ENCODE results near the gene COL7A1.
A peak's percentile ranks its signal among the peaks of the same experiment; 100 is the strongest.

COL7A1 gene

DNA sequence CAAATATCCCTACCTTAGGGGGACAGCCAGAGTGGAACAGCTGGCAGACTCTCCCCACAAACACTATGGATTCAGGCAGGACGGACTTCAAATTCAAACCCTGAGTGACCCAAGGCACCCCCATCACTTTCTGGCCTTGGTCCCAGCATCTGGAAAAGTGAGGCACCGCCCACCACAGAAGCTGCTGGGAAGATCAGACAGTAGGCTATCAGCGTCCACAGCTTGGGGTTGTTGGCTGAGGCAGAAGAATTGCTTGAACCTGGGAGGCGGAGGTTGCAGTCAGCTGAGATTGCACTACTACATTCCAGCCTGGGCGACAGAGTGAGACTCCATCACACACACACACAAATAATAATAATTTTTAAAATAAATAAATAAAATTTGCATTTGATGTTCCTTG lies 47.0 kb downstream of the COL7A1 start:
- no peak for DNase-seq
- no peaks in the 10 kb centered on the region for H3K27me3 ChIP-seq (ENCODE audit: insufficient read depth, low read depth, severe bottlenecking)
- H3K9me3 ChIP-seq (ENCODE audit: severe bottlenecking), result no peaks in the 10 kb centered on the region
- peaks cover 28% of the 10 kb centered on the region for H3K36me3 ChIP-seq
- no peak overlapping the region for H3K4me3 ChIP-seq (ENCODE audit: low read depth, low read length)
- no peak for TF ChIP-seq CTCF (IDR thresholded peaks at IDR 0.05; ENCODE audit: low read depth, low read length)
- peak overlapping the region; percentile 52 for H3K27ac ChIP-seq

- H3K27me3 ChIP-seq (ENCODE audit: insufficient read depth, low read depth, severe bottlenecking), result no peaks in the 10 kb centered on the region
- no peak overlapping the region for H3K4me3 ChIP-seq (ENCODE audit: low read depth, low read length)
- H3K27ac ChIP-seq, result no peak overlapping the region
- no peak for TF ChIP-seq CTCF (IDR thresholded peaks at IDR 0.05; ENCODE audit: low read depth, low read length)
- H3K36me3 ChIP-seq, result peaks cover 28% of the 10 kb centered on the region
- no peak for DNase-seq
- H3K9me3 ChIP-seq (ENCODE audit: severe bottlenecking), result no peaks in the 10 kb centered on the region
Observed at GRCh38 chr3:48546203-48546829, 48.8 kb downstream of the COL7A1 start.

DNA sequence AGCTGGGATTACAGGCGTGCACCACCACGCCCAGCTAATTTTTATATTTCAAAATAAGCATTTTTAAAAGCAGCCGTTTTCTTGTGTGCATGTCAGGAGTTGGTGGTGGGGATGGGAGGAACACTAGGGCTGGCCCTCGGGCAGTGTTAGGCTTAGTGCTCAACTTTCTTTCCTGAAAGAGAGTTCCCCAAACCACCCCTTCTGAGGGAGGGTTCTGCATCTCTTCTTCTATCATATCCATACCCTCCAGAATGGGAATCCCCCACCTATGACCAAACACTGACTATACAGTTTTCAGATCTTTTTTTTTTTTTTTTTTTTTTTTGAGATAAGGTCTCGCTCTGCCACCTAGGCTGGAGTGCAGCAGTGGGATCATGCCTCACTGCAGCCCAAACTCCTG lies 51.0 kb downstream of the COL7A1 start:
- Histone ChIP-seq H3K9me3 (ENCODE audit: severe bottlenecking) (no peaks in the 10 kb centered on the region), H3K36me3 (peaks cover 27% of the 10 kb centered on the region), H3K27ac (no peak overlapping the region), H3K27me3 (ENCODE audit: insufficient read depth, low read depth, severe bottlenecking) (no peaks in the 10 kb centered on the region), H3K4me3 (ENCODE audit: low read depth, low read length) (no peak overlapping the region)
- no peak for TF ChIP-seq CTCF (IDR thresholded peaks at IDR 0.05; ENCODE audit: low read depth, low read length)
- no peak for DNase-seq

GRCh38 chr3:48543271-48543866 lies 51.8 kb downstream of the COL7A1 start:
- no peak for TF ChIP-seq CTCF (IDR thresholded peaks at IDR 0.05; ENCODE audit: low read depth, low read length)
- Histone ChIP-seq H3K27me3 (ENCODE audit: insufficient read depth, low read depth, severe bottlenecking) (no peaks in the 10 kb centered on the region), H3K27ac (no peak overlapping the region), H3K36me3 (peaks cover 21% of the 10 kb centered on the region), H3K4me3 (ENCODE audit: low read depth, low read length) (no peak overlapping the region), H3K9me3 (ENCODE audit: severe bottlenecking) (no peaks in the 10 kb centered on the region)
- DNase-seq, result no peak

DNA sequence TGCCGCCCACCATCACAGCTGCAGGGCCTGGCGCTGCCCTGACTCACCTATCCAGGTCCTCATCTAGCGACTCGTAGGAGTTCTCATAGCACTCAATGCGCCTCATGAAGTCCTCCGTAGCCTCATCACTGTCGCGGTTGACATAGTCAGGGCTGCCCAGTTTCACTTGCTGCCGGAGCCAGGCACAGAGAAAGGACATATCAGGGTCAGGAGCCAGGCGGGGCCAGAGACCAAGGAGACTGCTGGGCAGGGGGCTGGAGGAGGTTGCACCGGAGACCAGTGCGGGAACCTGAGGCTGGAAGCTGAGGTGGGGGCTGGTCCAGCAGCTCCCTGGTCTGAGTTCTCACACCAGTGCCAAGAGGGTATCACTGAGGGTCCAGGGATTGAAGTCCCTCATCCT lies 56.7 kb downstream of the COL7A1 start:
- H3K4me3 ChIP-seq (ENCODE audit: low read depth, low read length), result no peak overlapping the region
- no peaks in the 10 kb centered on the region for H3K9me3 ChIP-seq (ENCODE audit: severe bottlenecking)
- H3K27ac ChIP-seq, result no peak overlapping the region
- no peaks in the 10 kb centered on the region for H3K27me3 ChIP-seq (ENCODE audit: insufficient read depth, low read depth, severe bottlenecking)
- DNase-seq, result no peak
- no peak for TF ChIP-seq CTCF (IDR thresholded peaks at IDR 0.05; ENCODE audit: low read depth, low read length)
- peaks cover 32% of the 10 kb centered on the region for H3K36me3 ChIP-seq

DNA sequence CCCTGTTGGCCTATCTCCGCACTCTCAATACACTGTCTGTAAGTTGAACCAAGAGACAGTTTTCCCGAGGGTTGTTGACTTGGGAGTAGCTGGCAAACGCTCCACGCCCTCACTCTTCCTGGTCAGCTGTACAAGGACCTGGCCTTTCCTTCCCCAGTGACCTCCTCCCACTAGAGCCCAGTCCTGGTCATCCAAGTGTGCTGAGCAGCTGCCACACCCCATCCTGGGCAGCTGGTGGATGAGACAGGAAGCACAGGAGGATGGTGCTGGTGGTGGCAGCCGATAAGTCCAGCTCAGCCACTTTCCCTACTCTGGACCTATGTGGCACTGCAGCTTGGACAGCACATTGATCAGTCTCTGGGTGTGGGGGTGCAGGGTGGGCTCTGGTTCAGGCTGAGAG lies 58.3 kb downstream of the COL7A1 start:
- Histone ChIP-seq H3K27me3 (ENCODE audit: insufficient read depth, low read depth, severe bottlenecking) (no peaks in the 10 kb centered on the region), H3K27ac (no peak overlapping the region), H3K4me3 (ENCODE audit: low read depth, low read length) (no peak overlapping the region), H3K36me3 (peaks cover 32% of the 10 kb centered on the region), H3K9me3 (ENCODE audit: severe bottlenecking) (no peaks in the 10 kb centered on the region)
- DNase-seq, result no peak
- TF ChIP-seq CTCF (IDR thresholded peaks at IDR 0.05; ENCODE audit: low read depth, low read length), result no peak

All from WERI-Rb-1 (cell line).